BE2C (cell line): ENCODE measurements around the gene GNB1L.
A peak's percentile ranks its signal among the peaks of the same experiment; 100 is the strongest.

Source experiments
- DNase-seq: peaks from one replicate; pipeline ENCODE4 v3.0.0-alpha.2; 2020
- H3K27me3 ChIP-seq: fragments of 250-450 bp; sonication (Bioruptor Pico); 2 replicates; pipeline ENCODE4 v1.5.1; 2020; ENCODE audit warnings: mild to moderate bottlenecking
- H3K36me3 ChIP-seq: fragments of 250-450 bp; sonication (Bioruptor Pico); 2 replicates; pipeline ENCODE4 v1.5.1; 2020; ENCODE audit warnings: mild to moderate bottlenecking
- H3K4me1 ChIP-seq: fragments of 250-450 bp; sonication (Bioruptor Pico); 2 replicates; pipeline ENCODE4 v1.5.1; 2020
- H3K4me3 ChIP-seq: 2 replicates; pipeline ENCODE4 v1.5.1; 2011; ENCODE audit warnings: low read depth, low read length
- H3K9me3 ChIP-seq: fragments of 250-450 bp; sonication (Bioruptor Pico); 2 replicates; pipeline ENCODE4 v1.5.1; 2020
- TF ChIP-seq, protein P1 (sequence below): IDR thresholded peaks from 2 replicates; pipeline ENCODE4 v1.5.1; 2012; ENCODE audit warnings: mild to moderate bottlenecking, low read depth, low read length

The GNB1L gene

DNA sequence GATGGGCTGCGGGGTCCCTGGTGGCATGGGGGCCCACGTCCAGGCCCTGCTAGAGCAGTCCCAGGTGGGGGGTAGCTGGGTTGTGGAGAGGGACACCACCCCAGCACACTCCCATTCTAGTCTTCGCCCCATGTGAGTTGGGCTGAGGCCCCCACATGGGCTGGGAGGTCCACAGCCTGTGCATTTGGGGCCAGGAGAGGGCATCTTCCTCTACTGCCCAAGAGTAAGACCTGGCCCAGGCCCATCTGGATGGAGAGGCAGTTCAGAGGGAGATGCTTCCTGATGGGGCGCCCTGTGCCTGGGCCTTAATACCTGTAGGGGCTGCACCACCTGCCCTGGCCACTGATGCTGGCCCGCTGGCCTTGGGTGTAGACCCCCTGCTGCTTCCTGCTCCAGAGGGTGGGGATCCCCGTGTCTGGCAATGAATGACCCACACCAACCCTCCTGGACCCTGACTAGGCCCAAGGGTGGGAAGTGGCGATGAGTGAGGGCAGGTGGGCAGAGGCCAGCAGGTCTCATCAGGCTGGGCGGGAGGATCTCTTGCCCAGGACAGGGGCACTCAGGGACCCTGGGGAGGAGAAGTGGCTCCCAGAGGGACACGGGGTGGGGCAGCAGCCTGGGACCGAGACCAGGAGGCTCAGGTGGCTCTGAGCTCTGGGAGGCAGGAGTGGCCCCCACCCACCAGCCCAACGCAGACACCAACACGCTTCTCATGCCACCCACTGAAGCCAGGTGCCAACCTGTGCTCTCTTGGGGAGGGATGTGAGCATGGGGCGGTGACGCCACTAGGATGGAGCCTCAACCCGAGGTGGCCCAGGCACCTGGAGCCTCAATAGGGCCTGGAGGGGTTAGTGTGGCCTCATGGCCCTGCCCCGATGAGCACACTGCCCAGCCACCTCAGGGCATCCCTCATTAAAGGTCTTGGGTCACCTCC, 17.4 kb upstream of the GNB1L start:
- Histone ChIP-seq H3K36me3 (no peaks in the 10 kb centered on the region), H3K9me3 (no peaks in the 10 kb centered on the region), H3K4me1 (peaks cover 7% of the 10 kb centered on the region), H3K27me3 (no peaks in the 10 kb centered on the region), H3K4me3 (no peak overlapping the region)
- TF ChIP-seq, protein P1, sequence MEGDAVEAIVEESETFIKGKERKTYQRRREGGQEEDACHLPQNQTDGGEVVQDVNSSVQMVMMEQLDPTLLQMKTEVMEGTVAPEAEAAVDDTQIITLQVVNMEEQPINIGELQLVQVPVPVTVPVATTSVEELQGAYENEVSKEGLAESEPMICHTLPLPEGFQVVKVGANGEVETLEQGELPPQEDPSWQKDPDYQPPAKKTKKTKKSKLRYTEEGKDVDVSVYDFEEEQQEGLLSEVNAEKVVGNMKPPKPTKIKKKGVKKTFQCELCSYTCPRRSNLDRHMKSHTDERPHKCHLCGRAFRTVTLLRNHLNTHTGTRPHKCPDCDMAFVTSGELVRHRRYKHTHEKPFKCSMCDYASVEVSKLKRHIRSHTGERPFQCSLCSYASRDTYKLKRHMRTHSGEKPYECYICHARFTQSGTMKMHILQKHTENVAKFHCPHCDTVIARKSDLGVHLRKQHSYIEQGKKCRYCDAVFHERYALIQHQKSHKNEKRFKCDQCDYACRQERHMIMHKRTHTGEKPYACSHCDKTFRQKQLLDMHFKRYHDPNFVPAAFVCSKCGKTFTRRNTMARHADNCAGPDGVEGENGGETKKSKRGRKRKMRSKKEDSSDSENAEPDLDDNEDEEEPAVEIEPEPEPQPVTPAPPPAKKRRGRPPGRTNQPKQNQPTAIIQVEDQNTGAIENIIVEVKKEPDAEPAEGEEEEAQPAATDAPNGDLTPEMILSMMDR: no peak
- DNase-seq: no peak

DNA sequence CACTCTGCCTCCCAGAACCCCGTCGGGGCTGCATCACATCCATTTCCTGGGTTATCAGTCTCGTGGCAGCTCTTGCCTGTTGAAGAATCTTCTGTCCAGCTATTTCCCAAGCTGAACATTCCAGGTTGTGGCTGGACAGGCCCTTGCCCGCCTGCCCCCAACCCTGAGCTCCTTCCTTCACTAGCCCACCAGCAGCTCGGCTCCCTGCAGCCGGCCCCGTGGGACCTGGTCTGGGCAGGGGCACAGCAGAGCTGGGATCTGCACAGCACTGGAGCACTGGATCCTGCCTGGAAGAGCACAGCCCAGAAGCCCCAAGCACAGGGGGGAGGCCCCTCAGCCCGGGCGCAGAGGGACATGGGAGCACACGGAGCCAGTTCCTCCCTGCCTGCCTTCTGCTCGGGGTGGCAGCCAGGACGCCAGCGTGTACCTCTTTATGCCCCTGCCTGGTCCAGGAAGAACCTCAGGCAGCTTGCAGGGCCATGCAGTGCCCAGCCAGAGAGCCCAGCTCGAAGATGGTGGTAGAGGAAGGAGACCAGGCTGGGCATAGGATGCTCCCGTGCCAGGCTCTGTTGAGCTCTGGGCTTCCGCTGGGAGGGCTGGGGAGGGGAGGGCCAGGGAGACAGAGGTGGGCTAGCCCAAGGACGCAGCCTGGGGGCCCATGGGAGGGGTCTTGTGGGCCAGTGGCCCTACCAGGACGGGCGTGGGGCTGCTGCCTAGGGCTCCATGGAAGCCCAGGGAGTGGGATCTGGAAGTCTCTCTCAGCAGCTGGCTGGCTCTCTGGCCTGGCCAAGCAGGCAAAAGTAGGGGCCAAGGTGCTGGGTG, 16.6 kb upstream of the GNB1L start:
- Histone ChIP-seq H3K4me1 (peaks cover 7% of the 10 kb centered on the region), H3K4me3 (no peak overlapping the region), H3K27me3 (no peaks in the 10 kb centered on the region), H3K9me3 (no peaks in the 10 kb centered on the region), H3K36me3 (no peaks in the 10 kb centered on the region)
- TF ChIP-seq, protein P1: no peak
- DNase-seq: peak; percentile 15

DNA sequence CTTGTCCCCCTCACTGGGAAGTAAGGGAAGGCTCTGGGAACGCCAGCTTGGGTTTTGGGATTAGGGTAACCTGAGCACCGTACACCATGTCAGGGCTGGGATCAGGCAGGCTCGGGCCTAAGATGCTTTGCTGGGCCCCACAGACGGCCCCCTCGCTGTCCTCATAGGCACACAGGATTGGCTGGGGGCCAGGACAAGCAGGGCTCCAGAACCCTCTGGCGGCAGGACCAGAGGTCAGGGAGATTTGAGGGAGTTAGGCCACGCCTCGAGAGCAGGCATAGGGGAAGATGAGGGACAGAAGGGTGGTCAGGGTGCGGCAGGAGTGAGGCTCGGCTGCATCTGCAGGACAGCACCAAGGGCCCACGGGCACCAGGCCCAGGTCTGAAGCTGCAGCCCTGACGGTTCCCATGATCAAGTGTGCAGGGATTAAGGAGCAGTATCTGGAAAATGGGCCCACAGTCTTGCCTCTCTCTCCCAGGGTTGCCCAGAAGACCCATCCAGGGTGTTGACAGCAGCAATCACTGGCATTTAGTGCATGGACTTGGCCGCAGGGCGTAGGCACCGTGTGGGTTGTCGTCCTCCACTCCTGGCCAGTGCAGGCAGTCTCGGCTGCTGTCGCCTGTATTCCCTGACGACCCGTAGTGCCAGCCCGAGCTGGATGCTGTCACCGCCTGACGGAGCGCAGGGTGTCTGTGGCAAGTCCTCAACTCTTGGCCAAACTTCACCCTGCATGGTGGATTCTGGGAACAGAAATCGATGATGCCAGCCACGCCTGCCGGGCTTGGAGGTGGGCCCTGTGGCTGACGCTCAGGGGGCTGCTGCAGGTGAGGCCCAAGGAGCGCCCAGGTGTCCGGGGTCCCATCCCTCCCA, 15.7 kb upstream of the GNB1L start:
- peak; percentile 41 for DNase-seq
- peaks cover 7% of the 10 kb centered on the region for H3K4me1 ChIP-seq
- TF ChIP-seq, protein P1: no peak
- H3K4me3 ChIP-seq: no peak overlapping the region
- H3K9me3 ChIP-seq: no peaks in the 10 kb centered on the region
- H3K36me3 ChIP-seq: no peaks in the 10 kb centered on the region
- no peaks in the 10 kb centered on the region for H3K27me3 ChIP-seq

DNA sequence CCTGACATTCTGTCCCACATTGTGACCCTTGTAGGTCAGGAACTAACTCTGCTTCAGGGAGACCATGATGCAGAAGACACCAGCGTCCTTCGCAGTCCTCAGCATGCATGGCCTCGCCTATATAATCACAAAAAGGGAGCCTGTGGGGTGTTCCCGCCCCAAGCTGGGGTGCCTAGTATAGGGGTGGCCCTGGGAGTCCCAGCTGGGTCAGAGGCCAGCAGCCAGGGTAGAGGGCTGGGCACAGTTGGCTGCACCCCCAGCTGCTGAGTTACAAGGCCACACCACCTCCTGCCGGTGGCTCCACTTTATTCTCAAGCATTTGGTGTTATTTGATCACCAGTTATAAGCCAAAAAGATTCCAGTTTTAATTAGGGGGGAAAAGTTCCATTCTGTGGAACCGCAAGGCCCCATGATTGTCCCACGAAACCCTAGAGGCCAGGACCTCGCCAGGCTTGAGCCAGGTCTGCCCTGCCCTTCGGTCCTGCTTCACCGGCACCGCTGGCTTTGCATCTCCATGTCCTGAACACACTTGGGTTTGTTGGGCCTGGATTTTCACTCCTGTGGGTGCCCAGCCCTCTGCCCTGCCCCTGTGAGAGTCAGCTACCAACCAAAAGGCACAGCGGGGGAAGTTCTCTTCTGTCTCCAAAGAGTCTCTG, 15.0 kb upstream of the GNB1L start:
- no peaks in the 10 kb centered on the region for H3K36me3 ChIP-seq
- H3K4me1 ChIP-seq: peaks cover 11% of the 10 kb centered on the region
- DNase-seq: peak; percentile 1
- no peaks in the 10 kb centered on the region for H3K27me3 ChIP-seq
- no peaks in the 10 kb centered on the region for H3K9me3 ChIP-seq
- no peak overlapping the region for H3K4me3 ChIP-seq
- TF ChIP-seq, protein P1: no peak

DNA sequence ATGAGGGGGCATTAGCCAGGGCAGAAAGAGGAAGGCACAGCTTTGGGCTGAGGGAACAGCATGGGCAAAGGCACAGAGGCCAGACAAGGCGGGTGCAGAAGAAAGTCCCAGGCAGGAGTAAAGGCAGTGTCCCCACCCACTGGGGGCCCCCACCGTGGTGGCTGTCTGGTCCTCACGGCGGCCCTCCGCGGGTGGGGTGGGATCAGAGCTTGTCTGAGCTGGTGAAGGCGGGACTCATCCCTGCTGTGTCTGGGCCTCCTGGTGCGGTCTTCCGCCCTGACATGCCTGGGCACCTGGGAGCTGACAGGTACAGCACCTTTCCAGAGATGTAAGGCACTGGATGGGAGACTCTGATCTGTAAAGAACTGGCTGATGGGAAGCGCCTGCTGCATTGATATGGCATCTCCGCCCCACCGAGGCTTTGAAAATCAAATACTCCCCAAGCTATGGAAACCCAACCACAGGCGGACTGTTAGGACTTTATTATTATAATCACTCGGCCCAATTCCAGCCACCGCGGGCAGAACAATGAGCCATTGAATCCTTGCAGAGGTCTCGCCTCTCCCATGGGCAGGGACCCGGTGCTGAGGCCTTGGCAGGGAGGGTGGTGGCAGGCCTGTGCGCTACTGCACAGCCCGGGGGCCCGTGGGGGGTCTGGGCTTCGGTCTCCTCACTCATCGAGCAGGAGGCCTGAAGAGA, 14.2 kb upstream of the GNB1L start:
- Histone ChIP-seq H3K4me3 (no peak overlapping the region), H3K4me1 (peaks cover 11% of the 10 kb centered on the region)
- DNase-seq: peak; percentile 6

More for the DNA sequence above, 14.2 kb upstream of the GNB1L start:
- H3K9me3 ChIP-seq: no peaks in the 10 kb centered on the region
- H3K27me3 ChIP-seq: no peaks in the 10 kb centered on the region
- TF ChIP-seq, protein P1: no peak
- no peaks in the 10 kb centered on the region for H3K36me3 ChIP-seq
